ENCODE measurements around the gene ZRANB2. TPM values are rescaled to one million over a fixed set of nuclear protein-coding genes. Genes with fewer than 3 reads are reported as not detected.

Gene ZRANB2
- total RNA-seq, 2 experiments from 2014 or later, result 107 to 119 TPM

DNA sequence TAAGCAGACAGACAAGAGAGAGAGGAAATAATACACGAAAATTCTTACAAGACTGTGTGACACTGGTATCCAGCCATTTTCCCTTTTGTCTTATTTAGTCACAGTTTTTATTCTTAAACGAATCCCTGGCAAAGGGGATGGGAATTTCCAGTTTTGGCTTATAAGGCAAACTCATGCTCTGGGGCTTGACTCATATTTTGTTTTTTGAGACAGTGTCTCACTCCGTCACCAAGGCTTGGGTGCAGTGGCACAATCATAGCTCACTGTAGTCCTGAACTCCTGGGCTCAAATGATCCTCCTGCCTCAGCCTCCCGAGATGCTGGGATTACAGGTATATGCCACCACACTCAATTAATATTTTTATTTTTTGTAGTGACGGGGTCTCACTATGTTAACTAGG, 65.1 kb downstream of the ZRANB2 start:
- Mint-ChIP-seq H3K27ac (no peak overlapping the region), H3K4me3 (no peak overlapping the region), H3K9me3 (no peaks in the 10 kb centered on the region), H3K4me1 (ENCODE audit: low read depth) (no peaks in the 10 kb centered on the region), H3K36me3 (ENCODE audit: low read depth) (no peaks in the 10 kb centered on the region), H3K27me3 (peaks cover 4% of the 10 kb centered on the region)
- ChIA-PET CTCF (no interaction called here), POLR2A (no interaction called here)
- TF ChIP-seq, protein P1, sequence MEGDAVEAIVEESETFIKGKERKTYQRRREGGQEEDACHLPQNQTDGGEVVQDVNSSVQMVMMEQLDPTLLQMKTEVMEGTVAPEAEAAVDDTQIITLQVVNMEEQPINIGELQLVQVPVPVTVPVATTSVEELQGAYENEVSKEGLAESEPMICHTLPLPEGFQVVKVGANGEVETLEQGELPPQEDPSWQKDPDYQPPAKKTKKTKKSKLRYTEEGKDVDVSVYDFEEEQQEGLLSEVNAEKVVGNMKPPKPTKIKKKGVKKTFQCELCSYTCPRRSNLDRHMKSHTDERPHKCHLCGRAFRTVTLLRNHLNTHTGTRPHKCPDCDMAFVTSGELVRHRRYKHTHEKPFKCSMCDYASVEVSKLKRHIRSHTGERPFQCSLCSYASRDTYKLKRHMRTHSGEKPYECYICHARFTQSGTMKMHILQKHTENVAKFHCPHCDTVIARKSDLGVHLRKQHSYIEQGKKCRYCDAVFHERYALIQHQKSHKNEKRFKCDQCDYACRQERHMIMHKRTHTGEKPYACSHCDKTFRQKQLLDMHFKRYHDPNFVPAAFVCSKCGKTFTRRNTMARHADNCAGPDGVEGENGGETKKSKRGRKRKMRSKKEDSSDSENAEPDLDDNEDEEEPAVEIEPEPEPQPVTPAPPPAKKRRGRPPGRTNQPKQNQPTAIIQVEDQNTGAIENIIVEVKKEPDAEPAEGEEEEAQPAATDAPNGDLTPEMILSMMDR (IDR thresholded peaks at IDR 0.05), result no peak
- DNase-seq (no peak), ATAC-seq (no peak)
- intact Hi-C loops (cut with micrococcal nuclease), result no loop called here

DNA sequence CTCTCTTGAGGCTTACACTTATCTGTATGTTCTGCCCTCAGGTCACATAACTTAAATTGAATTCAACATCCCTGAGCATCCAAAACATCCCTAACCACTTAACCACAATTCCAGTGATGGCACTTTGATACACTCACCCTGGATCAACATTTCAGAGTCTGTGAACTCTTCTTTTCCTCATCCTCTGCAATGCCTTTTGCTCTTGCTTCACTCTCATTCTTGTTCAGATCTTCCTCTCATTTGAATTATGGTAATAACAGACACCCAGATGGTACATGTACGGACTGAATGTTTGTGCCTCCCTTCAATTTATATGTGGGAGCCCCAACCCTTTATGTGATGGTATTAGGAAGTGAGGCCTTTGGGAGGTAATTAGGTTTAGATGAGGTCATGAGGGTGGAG, 66.7 kb downstream of the ZRANB2 start:
- no peak for DNase-seq
- ChIA-PET POLR2A (no interaction called here), CTCF (no interaction called here)
- ATAC-seq, result no peak
- no peaks in the 10 kb centered on the region for H3K4me1 Mint-ChIP-seq (ENCODE audit: low read depth)
- no peak overlapping the region for H3K27ac Mint-ChIP-seq
- no peaks in the 10 kb centered on the region for H3K36me3 Mint-ChIP-seq (ENCODE audit: low read depth)
- no peaks in the 10 kb centered on the region for H3K9me3 Mint-ChIP-seq
- TF ChIP-seq, protein P1 (IDR thresholded peaks at IDR 0.05), result no peak
- intact Hi-C loops (cut with micrococcal nuclease), result no loop called here
- peaks cover 2% of the 10 kb centered on the region for H3K27me3 Mint-ChIP-seq
- no peak overlapping the region for H3K4me3 Mint-ChIP-seq

Small RNA genes within 50 kb of the gene (microRNA-seq; reads per million reads assigned to microRNA genes)
- 938 reads per million, percentile 87 among the genes with 10 or more reads in this experiment for gene MIR186 (ENCODE audit: borderline microRNAs expressed, borderline replicate concordance)

Other genes starting within 250 kb of the ZRANB2 start
- not detected for gene PTGER3, start 33.2 kb downstream of the ZRANB2 start, total RNA-seq